ENCODE measurements around the gene PMM1.
"Not testable (repeated sequence)": the region's sequence is repeated elsewhere in the genome, so short reads cannot be mapped to it uniquely, and the experiment has no call there.

Gene PMM1

GRCh38 chr22:41576877-41577276 lies 12.8 kb downstream of the PMM1 start:
- DNase-seq (ENCODE audit: low read depth) = no peak
- Histone ChIP-seq H3K9ac (ENCODE audit: low read length) (no peak overlapping the region), H3K27me3 (replicated peaks; ENCODE audit: control insufficient read depth, insufficient read depth, low read length) (no peaks in the 10 kb centered on the region), H3K36me3 (ENCODE audit: control insufficient read depth, insufficient read depth, low read length, severe bottlenecking) (peaks cover 39% of the 10 kb centered on the region), H3K4me1 (ENCODE audit: control insufficient read depth, insufficient read depth, low read length) (peaks cover 13% of the 10 kb centered on the region), H3K4me3 (ENCODE audit: low read length) (no peak overlapping the region), H3K9me3 (ENCODE audit: control insufficient read depth, low read length) (no peaks in the 10 kb centered on the region)

- H3K4me1 ChIP-seq (ENCODE audit: control insufficient read depth, insufficient read depth, low read length) = peaks cover 13% of the 10 kb centered on the region
- H3K4me3 ChIP-seq (ENCODE audit: low read length) = no peak overlapping the region
- peaks cover 39% of the 10 kb centered on the region for H3K36me3 ChIP-seq (ENCODE audit: control insufficient read depth, insufficient read depth, low read length, severe bottlenecking)
- no peaks in the 10 kb centered on the region for H3K9me3 ChIP-seq (ENCODE audit: control insufficient read depth, low read length)
- no peaks in the 10 kb centered on the region for H3K27me3 ChIP-seq (replicated peaks; ENCODE audit: control insufficient read depth, insufficient read depth, low read length)
- H3K9ac ChIP-seq (ENCODE audit: low read length) = peak overlapping the region; percentile 59
- no peak for DNase-seq (ENCODE audit: low read depth)
Measured at GRCh38 chr22:41575533-41575932, 14.1 kb downstream of the PMM1 start.

- peak overlapping the region; percentile 59 for H3K9ac ChIP-seq (ENCODE audit: low read length)
- no peak for DNase-seq (ENCODE audit: low read depth)
- peaks cover 13% of the 10 kb centered on the region for H3K4me1 ChIP-seq (ENCODE audit: control insufficient read depth, insufficient read depth, low read length)
- no peaks in the 10 kb centered on the region for H3K9me3 ChIP-seq (ENCODE audit: control insufficient read depth, low read length)
- H3K27me3 ChIP-seq (replicated peaks; ENCODE audit: control insufficient read depth, insufficient read depth, low read length) = no peaks in the 10 kb centered on the region
- H3K36me3 ChIP-seq (ENCODE audit: control insufficient read depth, insufficient read depth, low read length, severe bottlenecking) = peaks cover 33% of the 10 kb centered on the region
- no peak overlapping the region for H3K4me3 ChIP-seq (ENCODE audit: low read length)
Measured at GRCh38 chr22:41574847-41575381, 14.7 kb downstream of the PMM1 start.

- H3K27me3 ChIP-seq (replicated peaks; ENCODE audit: control insufficient read depth, insufficient read depth, low read length) = no peaks in the 10 kb centered on the region
Measured at GRCh38 chr22:41573677-41574076, 16.0 kb downstream of the PMM1 start.

GRCh38 chr22:41572305-41572704 lies 17.3 kb downstream of the PMM1 start:
- H3K9ac ChIP-seq (ENCODE audit: low read length); DNase-seq (ENCODE audit: low read depth); H3K9me3 ChIP-seq (ENCODE audit: control insufficient read depth, low read length); H3K27me3 ChIP-seq (replicated peaks; ENCODE audit: control insufficient read depth, insufficient read depth, low read length); H3K4me3 ChIP-seq (ENCODE audit: low read length); H3K36me3 ChIP-seq (ENCODE audit: control insufficient read depth, insufficient read depth, low read length, severe bottlenecking): not testable (repeated sequence)
- H3K4me1 ChIP-seq (ENCODE audit: control insufficient read depth, insufficient read depth, low read length) = peaks cover 13% of the 10 kb centered on the region

More at GRCh38 chr22:41573677-41574076, 16.0 kb downstream of the PMM1 start:
- Histone ChIP-seq H3K36me3 (ENCODE audit: control insufficient read depth, insufficient read depth, low read length, severe bottlenecking) (peaks cover 20% of the 10 kb centered on the region), H3K9me3 (ENCODE audit: control insufficient read depth, low read length) (no peaks in the 10 kb centered on the region), H3K9ac (ENCODE audit: low read length) (no peak overlapping the region), H3K4me3 (ENCODE audit: low read length) (no peak overlapping the region), H3K4me1 (ENCODE audit: control insufficient read depth, insufficient read depth, low read length) (peaks cover 13% of the 10 kb centered on the region)
- DNase-seq (ENCODE audit: low read depth) = no peak

- Histone ChIP-seq H3K9ac (ENCODE audit: low read length) (no peak overlapping the region), H3K4me3 (ENCODE audit: low read length) (no peak overlapping the region), H3K36me3 (ENCODE audit: control insufficient read depth, insufficient read depth, low read length, severe bottlenecking) (peaks cover 4% of the 10 kb centered on the region), H3K9me3 (ENCODE audit: control insufficient read depth, low read length) (no peaks in the 10 kb centered on the region), H3K4me1 (ENCODE audit: control insufficient read depth, insufficient read depth, low read length) (peaks cover 13% of the 10 kb centered on the region), H3K27me3 (replicated peaks; ENCODE audit: control insufficient read depth, insufficient read depth, low read length) (no peaks in the 10 kb centered on the region)
- no peak for DNase-seq (ENCODE audit: low read depth)
Measured at GRCh38 chr22:41571786-41572185, 17.9 kb downstream of the PMM1 start.

GRCh38 chr22:41570221-41570620 lies 19.4 kb downstream of the PMM1 start:
- peaks cover 16% of the 10 kb centered on the region for H3K4me1 ChIP-seq (ENCODE audit: control insufficient read depth, insufficient read depth, low read length)
- H3K4me3 ChIP-seq (ENCODE audit: low read length) = no peak overlapping the region
- H3K36me3 ChIP-seq (ENCODE audit: control insufficient read depth, insufficient read depth, low read length, severe bottlenecking) = no peaks in the 10 kb centered on the region
- no peak overlapping the region for H3K9ac ChIP-seq (ENCODE audit: low read length)
- DNase-seq (ENCODE audit: low read depth) = no peak
- H3K27me3 ChIP-seq (replicated peaks; ENCODE audit: control insufficient read depth, insufficient read depth, low read length) = no peaks in the 10 kb centered on the region
- no peaks in the 10 kb centered on the region for H3K9me3 ChIP-seq (ENCODE audit: control insufficient read depth, low read length)

DNA sequence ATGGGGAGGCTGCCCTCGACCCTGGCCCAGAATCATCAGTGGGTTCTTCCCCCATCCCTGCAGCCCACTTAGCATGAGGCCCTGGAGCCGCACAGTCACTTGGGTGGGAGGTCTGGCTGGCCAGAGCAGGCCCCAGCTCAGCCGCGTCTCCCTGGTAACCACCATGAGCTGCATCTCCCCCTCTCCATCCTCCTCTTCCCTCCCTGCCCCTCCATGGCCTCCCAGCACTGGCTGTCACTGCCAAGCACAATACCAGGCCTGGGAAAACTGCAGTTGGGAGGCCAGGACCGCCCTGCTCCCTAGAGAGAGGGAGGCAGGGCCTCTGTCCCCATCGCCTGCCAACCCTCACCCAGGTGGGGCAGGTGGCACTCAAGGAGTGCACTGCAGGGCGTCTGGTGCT lies 20.8 kb downstream of the PMM1 start:
- H3K4me3 ChIP-seq (ENCODE audit: low read length) = no peak overlapping the region
- no peak overlapping the region for H3K9ac ChIP-seq (ENCODE audit: low read length)
- no peaks in the 10 kb centered on the region for H3K27me3 ChIP-seq (replicated peaks; ENCODE audit: control insufficient read depth, insufficient read depth, low read length)
- H3K4me1 ChIP-seq (ENCODE audit: control insufficient read depth, insufficient read depth, low read length) = peaks cover 6% of the 10 kb centered on the region
- H3K36me3 ChIP-seq (ENCODE audit: control insufficient read depth, insufficient read depth, low read length, severe bottlenecking) = no peaks in the 10 kb centered on the region
- no peak for DNase-seq (ENCODE audit: low read depth)
- no peaks in the 10 kb centered on the region for H3K9me3 ChIP-seq (ENCODE audit: control insufficient read depth, low read length)

GRCh38 chr22:41567512-41567768 lies 22.2 kb downstream of the PMM1 start:
- H3K4me1 ChIP-seq (ENCODE audit: control insufficient read depth, insufficient read depth, low read length) = peaks cover 13% of the 10 kb centered on the region
- no peaks in the 10 kb centered on the region for H3K36me3 ChIP-seq (ENCODE audit: control insufficient read depth, insufficient read depth, low read length, severe bottlenecking)
- no peak for DNase-seq (ENCODE audit: low read depth)
- H3K9ac ChIP-seq (ENCODE audit: low read length) = no peak overlapping the region
- no peaks in the 10 kb centered on the region for H3K27me3 ChIP-seq (replicated peaks; ENCODE audit: control insufficient read depth, insufficient read depth, low read length)
- no peak overlapping the region for H3K4me3 ChIP-seq (ENCODE audit: low read length)
- no peaks in the 10 kb centered on the region for H3K9me3 ChIP-seq (ENCODE audit: control insufficient read depth, low read length)

GRCh38 chr22:41565403-41566054 lies 24.1 kb downstream of the PMM1 start:
- Histone ChIP-seq H3K36me3 (ENCODE audit: control insufficient read depth, insufficient read depth, low read length, severe bottlenecking) (no peaks in the 10 kb centered on the region), H3K9ac (ENCODE audit: low read length) (no peak overlapping the region), H3K4me1 (ENCODE audit: control insufficient read depth, insufficient read depth, low read length) (peaks cover 13% of the 10 kb centered on the region), H3K9me3 (ENCODE audit: control insufficient read depth, low read length) (no peaks in the 10 kb centered on the region), H3K27me3 (replicated peaks; ENCODE audit: control insufficient read depth, insufficient read depth, low read length) (no peaks in the 10 kb centered on the region), H3K4me3 (ENCODE audit: low read length) (no peak overlapping the region)
- peak; percentile 68 for DNase-seq (ENCODE audit: low read depth)

- H3K27me3 ChIP-seq (replicated peaks; ENCODE audit: control insufficient read depth, insufficient read depth, low read length) = no peaks in the 10 kb centered on the region
- peaks cover 13% of the 10 kb centered on the region for H3K4me1 ChIP-seq (ENCODE audit: control insufficient read depth, insufficient read depth, low read length)
- H3K9me3 ChIP-seq (ENCODE audit: control insufficient read depth, low read length) = no peaks in the 10 kb centered on the region
- DNase-seq (ENCODE audit: low read depth) = no peak
- H3K4me3 ChIP-seq (ENCODE audit: low read length) = no peak overlapping the region
- no peak overlapping the region for H3K9ac ChIP-seq (ENCODE audit: low read length)
- H3K36me3 ChIP-seq (ENCODE audit: control insufficient read depth, insufficient read depth, low read length, severe bottlenecking) = no peaks in the 10 kb centered on the region
Measured at GRCh38 chr22:41564563-41564962, 25.1 kb downstream of the PMM1 start.

Measured in adipocyte (in vitro differentiated cells).